RWPE1 (cell line): ENCODE data around the gene EDEM3.

Source experiments
- CTCF ChIA-PET: fragments of 350-600 bp; sonication (Branson Sonifier 250); formaldehyde crosslinking; extraction: SDS; loops from one replicate; lab custom pipeline; 2021; lab: Yijun Ruan, JAX
- POLR2A ChIA-PET: fragments of 400-600 bp; formaldehyde crosslinking; extraction: SDS; loops from one replicate; lab custom pipeline; 2020; ENCODE audit warnings: antibody characterized with exemption; ENCODE audit not compliant: low non-redundant PET; lab: Yijun Ruan, JAX
- DNase-seq: peaks from one replicate; pipeline ENCODE4 v3.0.0; 2012; ENCODE audit warnings: low spot score
- H3K27ac ChIP-seq: fragments of 450-650 bp; 2 replicates; pipeline ENCODE4 v1.5.1; 2017
- TF ChIP-seq, protein P1 (sequence below): fragments of 450-650 bp; conservative IDR thresholded peaks from 2 replicates; pipeline ENCODE4 v1.5.1; 2017; ENCODE audit warnings: low read depth, mild to moderate bottlenecking

Gene EDEM3

DNA sequence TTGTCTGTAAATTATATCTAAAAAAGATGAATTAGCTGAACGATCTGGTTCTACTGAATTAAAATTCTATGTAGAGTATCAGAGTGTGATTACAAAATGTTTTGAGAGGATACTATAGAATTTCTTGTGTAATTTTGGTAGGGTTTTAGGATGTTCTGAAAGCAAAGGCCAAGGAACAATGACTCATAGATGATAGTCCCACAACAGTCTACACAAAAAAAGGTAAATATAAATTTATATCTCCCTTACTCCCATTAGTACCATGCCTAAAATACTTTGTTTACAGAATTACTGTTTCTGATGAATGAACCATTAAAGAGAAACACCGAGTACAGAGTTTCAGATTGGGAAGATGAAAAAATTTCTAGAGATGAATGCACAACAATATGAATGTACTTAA is 9.5 kb downstream of the EDEM3 start:
- H3K27ac ChIP-seq = no peak overlapping the region
- DNase-seq = no peak
- TF ChIP-seq, protein P1, sequence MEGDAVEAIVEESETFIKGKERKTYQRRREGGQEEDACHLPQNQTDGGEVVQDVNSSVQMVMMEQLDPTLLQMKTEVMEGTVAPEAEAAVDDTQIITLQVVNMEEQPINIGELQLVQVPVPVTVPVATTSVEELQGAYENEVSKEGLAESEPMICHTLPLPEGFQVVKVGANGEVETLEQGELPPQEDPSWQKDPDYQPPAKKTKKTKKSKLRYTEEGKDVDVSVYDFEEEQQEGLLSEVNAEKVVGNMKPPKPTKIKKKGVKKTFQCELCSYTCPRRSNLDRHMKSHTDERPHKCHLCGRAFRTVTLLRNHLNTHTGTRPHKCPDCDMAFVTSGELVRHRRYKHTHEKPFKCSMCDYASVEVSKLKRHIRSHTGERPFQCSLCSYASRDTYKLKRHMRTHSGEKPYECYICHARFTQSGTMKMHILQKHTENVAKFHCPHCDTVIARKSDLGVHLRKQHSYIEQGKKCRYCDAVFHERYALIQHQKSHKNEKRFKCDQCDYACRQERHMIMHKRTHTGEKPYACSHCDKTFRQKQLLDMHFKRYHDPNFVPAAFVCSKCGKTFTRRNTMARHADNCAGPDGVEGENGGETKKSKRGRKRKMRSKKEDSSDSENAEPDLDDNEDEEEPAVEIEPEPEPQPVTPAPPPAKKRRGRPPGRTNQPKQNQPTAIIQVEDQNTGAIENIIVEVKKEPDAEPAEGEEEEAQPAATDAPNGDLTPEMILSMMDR = no peak
- ChIA-PET POLR2A (no interaction called here), CTCF (no interaction called here)

DNA sequence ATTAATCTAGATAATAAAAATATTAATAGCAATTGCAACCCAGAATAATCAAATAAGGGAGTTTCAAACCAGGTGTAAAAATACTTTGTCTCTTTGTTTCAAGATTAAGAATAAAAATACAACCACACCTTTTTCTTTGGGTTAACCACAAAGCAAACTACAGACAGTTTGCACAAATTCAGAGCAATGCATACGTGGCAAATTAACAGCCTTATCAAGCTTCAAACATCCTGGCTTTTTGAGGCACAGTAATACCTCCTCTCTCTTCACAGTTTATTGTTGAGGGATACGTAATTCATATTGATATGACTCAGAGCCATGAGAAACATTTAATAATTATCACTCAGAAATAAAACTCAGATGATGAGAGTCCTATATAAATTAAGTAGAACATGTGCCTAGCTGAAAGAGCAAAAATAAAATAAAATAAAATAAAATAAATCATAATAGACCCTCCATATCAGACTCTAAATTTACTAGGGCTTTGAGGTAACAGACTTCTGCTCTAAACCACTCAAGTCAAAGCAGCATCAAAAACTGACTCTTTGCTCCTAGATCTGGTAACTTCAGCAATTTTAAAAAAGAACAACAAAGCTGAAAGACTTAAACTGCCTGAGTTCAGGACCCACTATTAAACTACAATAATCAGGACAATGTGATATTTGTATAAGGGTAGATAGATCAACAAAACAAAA is 11.4 kb downstream of the EDEM3 start:
- no peak for DNase-seq
- H3K27ac ChIP-seq = no peak overlapping the region
- CTCF ChIA-PET = interaction anchor here (0.6 kb wide), 1 partner anchor 25 kb away, joined by 4 read pairs; no protein-coding TSS in a partner anchor
- TF ChIP-seq, protein P1 = no peak
- POLR2A ChIA-PET = no interaction called here

DNA sequence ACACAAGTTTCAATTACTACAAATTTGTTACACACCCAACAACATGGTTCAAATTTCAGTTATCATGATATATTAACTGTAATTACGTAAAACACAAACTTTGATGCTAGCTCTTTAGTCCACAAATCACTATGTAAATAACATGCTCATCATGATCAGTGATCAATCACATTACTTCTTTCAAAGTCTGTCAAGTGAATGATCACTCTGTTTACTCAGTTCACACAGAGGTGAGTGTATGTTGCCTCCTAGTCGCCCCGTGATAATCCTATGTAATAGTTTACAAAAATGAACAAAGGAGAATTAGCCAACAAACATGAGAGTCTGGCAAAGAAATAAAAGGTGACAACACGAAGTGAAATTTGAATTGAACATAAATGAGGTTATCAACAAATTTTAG is 14.3 kb downstream of the EDEM3 start:
- no peak for DNase-seq
- H3K27ac ChIP-seq = no peak overlapping the region
- TF ChIP-seq, protein P1 = no peak
- POLR2A ChIA-PET = no interaction called here
- CTCF ChIA-PET = no interaction called here

DNA sequence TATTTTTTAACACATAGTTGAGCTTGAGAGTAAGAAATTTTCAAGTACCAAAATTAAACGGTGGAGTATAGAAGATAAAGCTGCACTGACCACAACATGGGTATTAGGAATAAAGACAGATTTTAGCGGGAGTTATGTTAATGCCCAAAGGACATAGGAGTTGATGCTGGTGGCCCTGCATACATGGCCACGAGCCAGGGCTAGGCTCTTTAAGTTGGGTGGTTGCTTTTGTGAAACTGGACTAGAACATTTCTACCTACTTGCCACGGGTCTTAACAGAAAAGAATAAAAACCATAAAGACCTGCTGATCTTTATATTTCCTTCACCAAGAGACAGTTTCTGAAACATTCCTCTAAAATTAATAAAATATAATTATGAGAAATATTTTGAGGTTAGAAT is 14.9 kb downstream of the EDEM3 start:
- H3K27ac ChIP-seq = no peak overlapping the region
- ChIA-PET POLR2A (no interaction called here), CTCF (no interaction called here)
- TF ChIP-seq, protein P1 = no peak
- no peak for DNase-seq

DNA sequence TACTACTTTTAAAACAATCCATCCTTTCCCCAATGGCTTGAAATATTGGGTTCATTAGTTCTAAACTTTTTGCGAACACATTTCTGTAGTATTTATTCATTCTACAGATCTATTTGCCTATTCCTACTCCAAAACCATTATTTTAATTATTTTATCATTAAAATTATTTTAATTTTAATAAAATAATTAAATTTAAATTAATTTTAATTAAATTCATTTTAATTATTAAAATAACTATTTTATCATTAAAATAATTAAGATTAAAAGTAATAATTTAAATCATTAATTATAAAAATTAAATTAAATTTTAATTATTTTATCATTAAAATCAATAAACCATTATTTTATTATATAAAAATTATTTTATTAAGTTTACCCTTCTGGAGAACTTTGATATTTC is 15.6 kb downstream of the EDEM3 start:
- DNase-seq = no peak
- TF ChIP-seq, protein P1 = no peak
- ChIA-PET POLR2A (no interaction called here), CTCF (no interaction called here)
- H3K27ac ChIP-seq = no peak overlapping the region

DNA sequence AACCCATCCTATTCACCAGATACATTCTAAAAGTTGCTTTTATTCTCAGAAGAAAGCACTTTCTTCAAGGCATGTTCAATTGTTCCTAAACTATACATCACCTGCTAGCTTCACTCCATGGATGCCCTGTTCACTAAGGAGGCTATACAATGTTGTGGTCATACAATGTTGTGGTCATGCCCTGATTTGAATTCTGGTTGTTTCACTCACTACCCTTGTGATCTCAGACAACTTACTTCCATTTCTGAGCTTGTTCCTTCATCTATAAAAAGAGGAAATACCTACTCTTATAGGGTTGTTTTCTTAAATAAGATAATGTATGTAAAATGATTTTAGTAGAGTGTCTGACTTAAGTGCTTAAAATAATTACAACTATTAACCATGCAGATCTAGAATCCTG is 19.7 kb downstream of the EDEM3 start:
- no peak overlapping the region for H3K27ac ChIP-seq
- TF ChIP-seq, protein P1 = no peak
- no peak for DNase-seq
- CTCF ChIA-PET = interaction anchor here (0.5 to 0.6 kb wide), 2 partner anchors 67 to 402 kb away, joined by 3 to 5 read pairs; no protein-coding TSS in a partner anchor
- POLR2A ChIA-PET = no interaction called here
